MM.1S (cell line): Measurements from ENCODE around the gene PIH1D1.

Experiments
- DNase-seq: peaks from one replicate; pipeline ENCODE4 v3.0.0-alpha.2; 2015
- H2AFZ ChIP-seq: fragments of 300-600 bp; sonication (generic); 2 replicates; pipeline ENCODE4 v1.6.0; 2016; ENCODE audit warnings: antibody characterized with exemption, low read length
- H3F3A ChIP-seq: fragments of 300-600 bp; sonication (generic); 2 replicates; pipeline ENCODE4 v1.6.1; 2016; ENCODE audit warnings: mild to moderate bottlenecking, antibody characterized with exemption, low read length, moderate library complexity, mixed read lengths; ENCODE audit not compliant: insufficient read depth
- H3K27ac ChIP-seq: fragments of 300-600 bp; sonication (generic); 2 replicates; pipeline ENCODE4 v1.5.1; 2016; ENCODE audit warnings: mild to moderate bottlenecking, low read length
- H3K27me3 ChIP-seq: fragments of 300-600 bp; sonication (generic); replicated peaks from 2 replicates; pipeline ENCODE4 v1.6.0; 2016; ENCODE audit warnings: low read length; ENCODE audit not compliant: insufficient read depth
- H3K36me3 ChIP-seq: fragments of 300-600 bp; sonication (generic); replicated peaks from 2 replicates; pipeline ENCODE4 v1.6.1; 2016; ENCODE audit warnings: mild to moderate bottlenecking, low read length, mixed read lengths; ENCODE audit not compliant: insufficient read depth
- H3K4me1 ChIP-seq: fragments of 300-600 bp; sonication (generic); 2 replicates; pipeline ENCODE4 v1.6.1; 2016; ENCODE audit warnings: low read length, mixed read lengths
- H3K4me2 ChIP-seq: fragments of 300-600 bp; sonication (generic); 2 replicates; pipeline ENCODE4 v1.6.0; 2016; ENCODE audit warnings: low read depth, low read length
- H3K4me3 ChIP-seq: fragments of 300-600 bp; sonication (generic); 2 replicates; pipeline ENCODE4 v1.5.1; 2016; ENCODE audit warnings: low read length, mixed read lengths
- H3K79me2 ChIP-seq: fragments of 300-600 bp; sonication (generic); 2 replicates; pipeline ENCODE4 v1.6.1; 2016; ENCODE audit warnings: mixed run types, low read length, mixed read lengths
- H3K9ac ChIP-seq: fragments of 300-600 bp; sonication (generic); 2 replicates; pipeline ENCODE4 v1.6.1; 2016; ENCODE audit warnings: low read length, mixed read lengths
- H3K9me2 ChIP-seq: fragments of 300-600 bp; sonication (generic); replicated peaks from 2 replicates; pipeline ENCODE4 v1.6.1; 2016; ENCODE audit warnings: mild to moderate bottlenecking, low read length, mixed read lengths; ENCODE audit not compliant: insufficient read depth
- H3K9me3 ChIP-seq: fragments of 300-600 bp; sonication (generic); replicated peaks from 2 replicates; pipeline ENCODE4 v1.6.1; 2016; ENCODE audit warnings: mild to moderate bottlenecking, low read length, mixed read lengths; ENCODE audit not compliant: insufficient read depth
- H4K20me1 ChIP-seq: fragments of 300-600 bp; sonication (generic); 2 replicates; pipeline ENCODE4 v1.6.1; 2016; ENCODE audit warnings: mild to moderate bottlenecking, low read length, moderate library complexity, mixed read lengths; ENCODE audit not compliant: insufficient read depth
- CTCF ChIP-seq: fragments of 300-600 bp; sonication (generic); IDR thresholded peaks from 2 replicates; pipeline ENCODE4 v1.5.1; 2016; ENCODE audit warnings: antibody characterized with exemption, low read length, mixed read lengths
- EZH2 ChIP-seq: fragments of 300-600 bp; sonication (generic); optimal IDR thresholded peaks from 2 replicates; pipeline ENCODE3; 2017; ENCODE audit warnings: low read depth, mild to moderate bottlenecking, antibody characterized with exemption, low read length, mixed read lengths
- EZH2phosphoT487 ChIP-seq: fragments of 300-600 bp; sonication (generic); IDR thresholded peaks from 2 replicates; pipeline ENCODE4 v1.6.1; 2018; ENCODE audit warnings: antibody characterized with exemption, low read length

PIH1D1 gene

GRCh38 chr19:49427339-49427738, 24.3 kb downstream of the PIH1D1 start:
- H3K9ac ChIP-seq = no peak overlapping the region
- no peaks in the 10 kb centered on the region for H3K9me2 ChIP-seq
- no peaks in the 10 kb centered on the region for H3F3A ChIP-seq
- no peak overlapping the region for H2AFZ ChIP-seq
- no peaks in the 10 kb centered on the region for H3K9me3 ChIP-seq
- no peaks in the 10 kb centered on the region for H4K20me1 ChIP-seq
- H3K27me3 ChIP-seq = peaks cover 98% of the 10 kb centered on the region
- TF ChIP-seq EZH2 = no peak
- TF ChIP-seq EZH2phosphoT487 = no peak
- TF ChIP-seq CTCF = no peak
- no peak for DNase-seq
- H3K4me1 ChIP-seq = 0 out of 2 replicates have a peak, but pooled peaks cover 3% of the 10 kb centered on the region
- H3K36me3 ChIP-seq = no peaks in the 10 kb centered on the region
- no peak overlapping the region for H3K4me3 ChIP-seq
- no peak overlapping the region for H3K4me2 ChIP-seq
- H3K79me2 ChIP-seq = no peaks in the 10 kb centered on the region
- H3K27ac ChIP-seq = no peak overlapping the region

- Histone ChIP-seq H3K9me3 (no peaks in the 10 kb centered on the region), H4K20me1 (no peaks in the 10 kb centered on the region), H3K4me2 (no peak overlapping the region), H3K4me1 (0 out of 2 replicates have a peak, but pooled peaks cover 3% of the 10 kb centered on the region), H3F3A (no peaks in the 10 kb centered on the region), H2AFZ (no peak overlapping the region), H3K9me2 (no peaks in the 10 kb centered on the region), H3K27me3 (peaks cover 99% of the 10 kb centered on the region), H3K36me3 (no peaks in the 10 kb centered on the region), H3K27ac (no peak overlapping the region), H3K4me3 (no peak overlapping the region), H3K9ac (no peak overlapping the region), H3K79me2 (no peaks in the 10 kb centered on the region)
- DNase-seq = no peak
- TF ChIP-seq EZH2phosphoT487 (no peak; the same call in 1 of the 2 replicates), CTCF (no peak), EZH2 (no peak)
These were observed 25.6 kb downstream of the PIH1D1 start for GRCh38 chr19:49425922-49426592.

- no peak for DNase-seq
- H3K27ac ChIP-seq = no peak within 1 kb of the TSS
- no peak within 1 kb of the TSS for H3K9ac ChIP-seq
- 0 out of 2 replicates have a peak, but pooled peaks cover 3% of the 10 kb centered on the region for H3K4me1 ChIP-seq
- no peaks in the 10 kb centered on the region for H4K20me1 ChIP-seq
- H3K79me2 ChIP-seq = no peaks in the 10 kb centered on the region
- TF ChIP-seq CTCF (no peak), EZH2phosphoT487 (no peak), EZH2 (no peak)
- H3K9me2 ChIP-seq = no peaks in the 10 kb centered on the region
- no peaks in the 10 kb centered on the region for H3K36me3 ChIP-seq
- no peak within 1 kb of the TSS for H3K4me3 ChIP-seq
- no peaks in the 10 kb centered on the region for H3F3A ChIP-seq
- no peak within 1 kb of the TSS for H3K4me2 ChIP-seq
- H2AFZ ChIP-seq = no peak within 1 kb of the TSS
- no peaks in the 10 kb centered on the region for H3K9me3 ChIP-seq
- H3K27me3 ChIP-seq = peaks cover 99% of the 10 kb centered on the region
These were observed 26.4 kb downstream of the PIH1D1 start, which contains the start of gene GFY for GRCh38 chr19:49425178-49425577. Gene GFY (plus strand): TSS chr19:49425388. CDS start chr19:49426431, 1,043 bp downstream.
